OCI-LY1 (cell line): Measurements from ENCODE around the gene TECTB.

Source experiments
- H2AFZ ChIP-seq: fragments of 200-600 bp; sonication (generic), shearing (Covaris generic); 2 replicates; pipeline ENCODE4 v1.6.0; 2014; ENCODE audit warnings: antibody characterized with exemption, mild to moderate bottlenecking, low read length
- H3F3A ChIP-seq: fragments of 200-600 bp; sonication (generic), shearing (Covaris generic); 2 replicates; pipeline ENCODE4 v1.6.0; 2014; ENCODE audit warnings: mild to moderate bottlenecking, antibody characterized with exemption, low read length, moderate library complexity; ENCODE audit not compliant: insufficient read depth
- H3K27ac ChIP-seq: fragments of 200-600 bp; sonication (generic); 2 replicates; pipeline ENCODE4 v1.5.1; 2014; ENCODE audit warnings: low read length, mixed run types, mild to moderate bottlenecking, low read depth; ENCODE audit not compliant: poor library complexity, severe bottlenecking
- H3K27me3 ChIP-seq: fragments of 200-600 bp; sonication (generic); 2 replicates; pipeline ENCODE4 v1.6.0; 2014; ENCODE audit warnings: antibody characterized with exemption, mild to moderate bottlenecking, low read length, moderate library complexity; ENCODE audit not compliant: insufficient read depth
- H3K36me3 ChIP-seq: fragments of 200-600 bp; sonication (generic); 2 replicates; pipeline ENCODE4 v1.6.1; 2014; ENCODE audit warnings: mild to moderate bottlenecking, antibody characterized with exemption, low read length, moderate library complexity, mixed read lengths; ENCODE audit not compliant: insufficient read depth
- H3K4me1 ChIP-seq: fragments of 200-600 bp; sonication (generic); 2 replicates; pipeline ENCODE4 v1.5.1; 2014; ENCODE audit warnings: mild to moderate bottlenecking, low read length, moderate library complexity; ENCODE audit not compliant: insufficient read depth, severe bottlenecking
- H3K4me2 ChIP-seq: fragments of 200-600 bp; sonication (generic), shearing (Covaris generic); 2 replicates; pipeline ENCODE4 v1.6.1; 2014; ENCODE audit warnings: low read length
- H3K4me3 ChIP-seq: fragments of 200-600 bp; sonication (generic); 2 replicates; pipeline ENCODE4 v1.5.1; 2014; ENCODE audit warnings: low read length, low read depth, mild to moderate bottlenecking, mixed read lengths; ENCODE audit not compliant: poor library complexity, severe bottlenecking
- H3K79me2 ChIP-seq: fragments of 200-600 bp; shearing (Covaris generic); 2 replicates; pipeline ENCODE4 v1.6.1; 2016; ENCODE audit warnings: mixed run types, low read length, mixed read lengths; ENCODE audit not compliant: insufficient read depth
- H3K9ac ChIP-seq: fragments of 200-600 bp; sonication (generic), shearing (Covaris generic); 2 replicates; pipeline ENCODE4 v1.6.1; 2014; ENCODE audit warnings: mild to moderate bottlenecking, low read length, mixed read lengths
- H3K9me2 ChIP-seq: fragments of 200-600 bp; sonication (generic), shearing (Covaris generic); 2 replicates; pipeline ENCODE4 v1.6.1; 2014; ENCODE audit warnings: low read depth, mild to moderate bottlenecking, low read length, mixed read lengths
- H3K9me3 ChIP-seq: fragments of 200-600 bp; shearing (Covaris generic); 2 replicates; pipeline ENCODE4 v1.6.1; 2014; ENCODE audit warnings: low read length, mixed read lengths
- H4K20me1 ChIP-seq: fragments of 200-600 bp; sonication (generic), shearing (Covaris generic); 2 replicates; pipeline ENCODE4 v1.6.0; 2016; ENCODE audit warnings: mild to moderate bottlenecking, low read length; ENCODE audit not compliant: insufficient read depth
- EZH2 ChIP-seq: fragments of 200-600 bp; sonication (generic), shearing (Covaris generic); IDR thresholded peaks from 2 replicates; pipeline ENCODE4 v1.8.0; 2017; ENCODE audit warnings: borderline replicate concordance, mixed run types, mild to moderate bottlenecking, antibody characterized with exemption, low read length, moderate library complexity, mixed read lengths
- TF ChIP-seq, protein P1 (sequence below): fragments of 200-600 bp; sonication (generic), shearing (Covaris generic); IDR thresholded peaks from 2 replicates; pipeline ENCODE4 v1.5.1; 2017; ENCODE audit warnings: mild to moderate bottlenecking, antibody characterized with exemption, low read length, moderate library complexity, mixed read lengths

TECTB gene

GRCh38 chr10:112295853-112296830 lies 12.9 kb downstream of the TECTB start:
- Histone ChIP-seq H3K9ac (no peak overlapping the region), H3K4me2 (no peak overlapping the region), H3K9me2 (no peaks in the 10 kb centered on the region), H3K36me3 (no peaks in the 10 kb centered on the region), H2AFZ (no peak overlapping the region), H3K4me1 (no peaks in the 10 kb centered on the region), H3K79me2 (no peaks in the 10 kb centered on the region), H3K27me3 (no peaks in the 10 kb centered on the region), H4K20me1 (no peaks in the 10 kb centered on the region), H3F3A (no peaks in the 10 kb centered on the region), H3K4me3 (no peak overlapping the region), H3K27ac (no peak overlapping the region), H3K9me3 (no peaks in the 10 kb centered on the region)
- no peak for TF ChIP-seq EZH2

- H3K9ac ChIP-seq = no peak overlapping the region
- no peaks in the 10 kb centered on the region for H3K36me3 ChIP-seq
- no peaks in the 10 kb centered on the region for H3K9me3 ChIP-seq
- no peak overlapping the region for H3K27ac ChIP-seq
- no peak overlapping the region for H3K4me2 ChIP-seq
- no peaks in the 10 kb centered on the region for H3F3A ChIP-seq
- H3K4me1 ChIP-seq = no peaks in the 10 kb centered on the region
- no peaks in the 10 kb centered on the region for H3K79me2 ChIP-seq
- TF ChIP-seq EZH2 = no peak
- TF ChIP-seq, protein P1, sequence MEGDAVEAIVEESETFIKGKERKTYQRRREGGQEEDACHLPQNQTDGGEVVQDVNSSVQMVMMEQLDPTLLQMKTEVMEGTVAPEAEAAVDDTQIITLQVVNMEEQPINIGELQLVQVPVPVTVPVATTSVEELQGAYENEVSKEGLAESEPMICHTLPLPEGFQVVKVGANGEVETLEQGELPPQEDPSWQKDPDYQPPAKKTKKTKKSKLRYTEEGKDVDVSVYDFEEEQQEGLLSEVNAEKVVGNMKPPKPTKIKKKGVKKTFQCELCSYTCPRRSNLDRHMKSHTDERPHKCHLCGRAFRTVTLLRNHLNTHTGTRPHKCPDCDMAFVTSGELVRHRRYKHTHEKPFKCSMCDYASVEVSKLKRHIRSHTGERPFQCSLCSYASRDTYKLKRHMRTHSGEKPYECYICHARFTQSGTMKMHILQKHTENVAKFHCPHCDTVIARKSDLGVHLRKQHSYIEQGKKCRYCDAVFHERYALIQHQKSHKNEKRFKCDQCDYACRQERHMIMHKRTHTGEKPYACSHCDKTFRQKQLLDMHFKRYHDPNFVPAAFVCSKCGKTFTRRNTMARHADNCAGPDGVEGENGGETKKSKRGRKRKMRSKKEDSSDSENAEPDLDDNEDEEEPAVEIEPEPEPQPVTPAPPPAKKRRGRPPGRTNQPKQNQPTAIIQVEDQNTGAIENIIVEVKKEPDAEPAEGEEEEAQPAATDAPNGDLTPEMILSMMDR = no peak
- H3K4me3 ChIP-seq = no peak overlapping the region
- H2AFZ ChIP-seq = no peak overlapping the region
- H4K20me1 ChIP-seq = no peaks in the 10 kb centered on the region
- H3K9me2 ChIP-seq = no peaks in the 10 kb centered on the region
- no peaks in the 10 kb centered on the region for H3K27me3 ChIP-seq
Measured at GRCh38 chr10:112296908-112297331, 13.7 kb downstream of the TECTB start.

DNA sequence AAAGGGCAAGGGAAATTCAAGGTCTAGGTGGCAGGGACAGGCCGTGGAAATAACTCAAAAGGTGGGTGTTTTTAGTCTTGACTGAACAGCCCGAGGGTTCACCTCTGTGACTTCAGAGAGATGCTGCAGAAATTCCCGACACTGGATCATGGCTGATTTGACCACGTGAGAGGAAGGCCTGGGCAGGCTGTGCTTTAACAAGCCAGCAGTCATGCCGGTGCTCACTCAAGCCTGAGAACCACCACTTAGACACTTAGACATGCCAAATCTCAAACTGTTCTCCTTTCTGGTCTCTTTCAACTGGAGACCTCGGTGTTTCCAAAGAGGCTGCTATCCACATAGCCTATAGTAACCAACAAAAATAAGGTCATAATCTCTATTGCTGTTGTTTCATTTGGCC lies 15.4 kb downstream of the TECTB start:
- Histone ChIP-seq H2AFZ (no peak overlapping the region), H3K9me3 (no peaks in the 10 kb centered on the region), H3K27me3 (no peaks in the 10 kb centered on the region), H3F3A (no peaks in the 10 kb centered on the region), H3K4me1 (no peaks in the 10 kb centered on the region), H3K4me3 (no peak overlapping the region), H4K20me1 (no peaks in the 10 kb centered on the region), H3K9ac (no peak overlapping the region), H3K27ac (no peak overlapping the region), H3K9me2 (no peaks in the 10 kb centered on the region), H3K4me2 (no peak overlapping the region), H3K36me3 (no peaks in the 10 kb centered on the region), H3K79me2 (no peaks in the 10 kb centered on the region)
- TF ChIP-seq EZH2 = no peak
- TF ChIP-seq, protein P1 = no peak
